Stimulated activated CD4-positive, alpha-beta T cell treated with anti-CD3 and anti-CD28 coated beads, Interleukin-15, amount 100 ng/mL, for 1 hour (primary cell): ENCODE measurements around the gene RAB18.
A peak's percentile ranks its signal among the peaks of the same experiment; 100 is the strongest.
"Not testable (repeated sequence)": the region's sequence is repeated elsewhere in the genome, so short reads cannot be mapped to it uniquely, and the experiment has no call there.

Source experiments
- DNase-seq, 2 donors: peaks; one replicate each; pipeline ENCODE4 v3.0.0-alpha.2; 2020; ENCODE audit warnings: low read depth in 1 of 2, low spot score in 1 of 2

The RAB18 gene

DNA sequence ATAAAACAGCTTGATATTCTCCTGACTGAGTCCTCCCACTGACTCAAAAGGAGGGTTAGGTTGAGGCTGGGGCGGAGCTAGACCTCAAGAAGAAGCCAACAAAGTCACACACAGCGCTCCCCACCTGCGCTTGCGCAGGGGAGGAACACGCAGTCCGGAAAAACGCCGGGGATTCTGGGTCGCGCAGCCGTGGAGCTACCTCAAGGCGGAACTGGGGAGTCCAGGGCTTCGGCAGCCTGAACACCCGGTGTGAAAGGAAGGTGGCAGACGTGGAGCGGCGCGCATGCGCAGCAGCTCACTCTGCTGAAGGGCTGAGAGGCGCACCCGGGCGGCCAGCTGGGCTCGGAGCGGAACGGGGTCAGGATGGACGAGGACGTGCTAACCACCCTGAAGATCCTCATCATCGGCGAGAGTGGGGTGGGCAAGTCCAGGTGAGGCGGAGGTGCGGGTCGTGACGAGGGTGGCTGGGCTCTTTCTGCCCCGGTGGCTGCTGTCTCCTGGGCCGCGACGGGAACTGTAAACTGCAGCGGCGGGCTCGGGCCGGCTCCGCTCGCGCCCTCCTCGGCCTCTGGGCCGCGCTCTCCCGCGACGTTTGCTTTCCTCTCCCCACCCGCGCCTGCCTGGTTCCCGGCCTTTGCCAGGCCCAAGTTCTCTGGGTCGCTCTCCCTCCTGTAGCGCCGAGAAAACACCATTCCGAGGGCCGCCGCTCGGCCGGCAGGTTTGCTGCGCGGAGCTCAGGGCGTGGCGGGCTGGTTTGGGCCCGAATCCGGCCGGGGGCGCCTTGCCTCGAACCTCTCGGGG is at the start of gene RAB18:
Gene RAB18, plus strand, starts transcription at position 298 of the 801 bp plus-strand sequence. Its CDS starts 66 bp downstream, at position 364.
- DNase-seq, result peak; percentile 95 to 97

DNA sequence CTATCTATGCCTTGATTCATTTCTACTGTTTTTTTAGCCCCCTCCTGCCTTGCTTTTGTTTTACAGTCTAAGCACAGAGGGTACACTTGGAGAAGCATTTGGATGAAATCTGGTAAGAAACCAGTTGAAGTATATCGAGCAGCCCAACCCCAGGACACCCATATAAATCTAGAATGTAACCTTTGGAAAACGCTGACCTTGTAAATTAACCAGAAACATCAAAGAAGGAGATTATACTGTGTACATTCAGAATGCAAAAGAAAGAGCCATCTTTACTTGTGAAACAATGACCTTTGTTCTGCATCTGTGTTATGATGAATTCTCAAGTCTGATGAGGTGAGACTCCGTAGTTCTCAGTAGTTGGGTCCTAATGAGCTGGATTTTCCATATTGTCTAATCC is 49.3 kb upstream of the RAB18 start:
- no peak for DNase-seq

DNA sequence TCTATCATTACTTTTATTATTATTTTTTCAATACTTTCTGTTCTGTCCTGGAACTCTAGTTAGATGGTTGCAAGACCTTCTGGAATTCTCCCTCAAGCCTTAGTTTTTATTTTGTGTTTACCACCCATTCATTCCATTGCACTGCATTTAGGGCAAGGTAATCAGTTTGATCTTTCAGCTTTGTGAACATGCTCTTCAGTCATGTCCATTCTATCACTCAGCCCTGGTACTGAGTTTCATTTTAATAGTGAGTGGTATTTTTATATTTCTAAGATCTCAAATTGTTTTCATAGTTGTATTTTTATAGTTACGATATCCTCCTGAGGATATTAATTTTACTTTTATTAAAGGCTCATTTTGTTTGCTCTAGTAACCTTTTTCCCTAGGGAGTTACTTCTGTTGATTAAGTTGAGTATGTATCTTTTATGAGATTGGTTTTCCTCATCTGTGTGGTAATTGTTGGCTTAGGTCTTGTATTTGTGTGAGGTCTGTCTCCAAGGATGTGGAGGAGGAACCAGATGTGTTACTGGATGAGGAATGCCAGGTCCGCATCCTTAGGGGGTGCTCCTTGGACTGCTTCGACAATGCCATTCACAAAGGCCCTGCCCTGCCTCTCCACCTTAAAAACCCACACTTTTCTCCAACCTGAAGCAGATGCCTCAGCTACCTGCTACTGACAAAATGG is 46.7 kb upstream of the RAB18 start:
- no peak for DNase-seq

DNA sequence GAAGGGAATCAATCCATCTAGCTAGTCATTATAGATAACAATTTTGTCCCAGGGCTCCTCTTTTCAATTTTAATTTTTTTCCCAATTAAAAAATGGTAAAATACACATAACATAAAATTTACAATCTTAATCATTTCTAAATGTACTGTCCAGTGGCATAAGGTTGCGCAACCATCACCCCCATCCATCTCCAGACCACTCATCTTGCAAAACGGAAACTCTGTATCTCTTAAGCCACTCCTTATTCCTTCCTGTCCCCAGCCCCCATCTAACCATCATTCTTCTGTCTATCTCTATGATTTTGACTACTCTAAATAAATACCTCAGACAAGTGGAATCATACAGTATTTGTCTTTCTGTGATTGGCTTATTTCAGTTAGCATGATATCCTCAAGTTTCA is 46.1 kb upstream of the RAB18 start:
- DNase-seq, result no peak

DNA sequence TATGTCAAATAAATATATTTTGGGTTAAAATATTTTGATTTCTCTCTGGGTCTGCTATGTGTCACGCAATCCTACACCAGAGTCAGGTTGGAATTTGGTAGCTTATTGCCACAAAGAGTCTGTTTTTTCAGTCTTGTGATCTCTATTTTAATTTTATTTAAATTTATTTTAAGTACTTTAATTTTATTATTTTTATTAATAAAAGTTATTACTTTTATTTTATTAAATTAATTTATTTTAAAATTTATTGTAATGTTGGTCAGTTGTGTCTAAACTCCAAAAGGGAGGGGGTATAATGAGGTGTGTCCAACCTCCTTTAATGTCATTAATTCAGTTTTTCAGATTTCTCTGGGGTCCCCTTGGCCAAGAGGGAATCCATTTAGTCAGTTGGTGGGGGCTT is 42.8 kb upstream of the RAB18 start:
- no peak for DNase-seq

DNA sequence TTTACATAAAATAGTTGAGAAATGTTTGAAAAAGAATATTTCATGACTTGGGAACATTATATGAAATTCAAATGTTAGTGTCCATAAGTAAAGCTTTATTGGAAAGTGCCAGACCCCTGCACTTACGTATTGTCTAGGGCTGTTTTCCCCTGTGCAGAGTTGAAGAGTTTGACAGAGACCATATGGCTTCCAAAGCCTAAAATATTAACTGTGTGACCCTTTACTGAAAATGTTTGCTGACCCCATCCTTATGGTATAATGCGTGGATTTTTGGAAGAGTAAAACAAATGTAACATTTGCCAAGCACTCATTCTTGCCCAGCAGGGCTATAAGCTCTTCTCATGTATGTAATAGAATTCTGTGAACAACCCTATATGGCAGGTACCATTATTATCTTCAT is 40.1 kb upstream of the RAB18 start:
- no peak for DNase-seq

DNA sequence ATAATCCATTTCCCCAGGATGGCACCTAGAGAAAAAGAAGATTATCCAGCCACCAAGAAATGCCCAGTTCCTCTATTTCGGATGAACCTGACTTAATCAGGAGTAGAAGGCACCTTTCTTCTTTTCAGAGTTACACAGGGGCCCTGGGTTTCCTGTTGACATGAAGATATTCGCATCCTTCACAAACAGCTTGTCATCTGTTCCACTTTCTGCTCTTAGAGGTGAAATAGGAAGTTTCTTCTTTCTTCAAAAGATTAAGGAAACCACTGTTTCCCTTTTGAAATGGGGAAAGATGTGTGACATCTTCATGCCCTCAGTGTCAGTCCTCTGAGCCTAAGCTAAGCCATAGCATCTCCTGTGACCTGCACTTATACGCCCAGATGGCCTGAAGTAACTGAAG is 39.1 kb upstream of the RAB18 start:
- no peak for DNase-seq

DNA sequence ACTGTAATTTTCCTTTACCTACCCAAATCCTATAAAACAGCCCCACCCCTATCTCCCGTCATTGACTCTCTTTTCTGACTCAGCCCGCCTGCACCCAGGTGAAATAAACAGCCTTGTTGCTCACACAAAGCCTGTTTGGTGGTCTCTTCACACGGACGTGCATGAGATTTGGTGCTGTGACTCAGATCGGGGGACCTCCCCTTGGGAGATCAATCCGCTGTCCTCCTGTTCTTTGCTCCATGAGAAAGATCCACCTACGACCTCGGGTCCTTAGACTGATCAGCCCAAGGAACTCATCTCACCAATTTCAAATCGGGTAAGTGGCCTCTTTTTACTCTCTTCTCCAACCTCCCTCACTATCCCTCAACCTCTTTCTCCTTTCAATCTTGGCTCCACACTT is 38.5 kb upstream of the RAB18 start:
- not testable (repeated sequence) for DNase-seq

DNA sequence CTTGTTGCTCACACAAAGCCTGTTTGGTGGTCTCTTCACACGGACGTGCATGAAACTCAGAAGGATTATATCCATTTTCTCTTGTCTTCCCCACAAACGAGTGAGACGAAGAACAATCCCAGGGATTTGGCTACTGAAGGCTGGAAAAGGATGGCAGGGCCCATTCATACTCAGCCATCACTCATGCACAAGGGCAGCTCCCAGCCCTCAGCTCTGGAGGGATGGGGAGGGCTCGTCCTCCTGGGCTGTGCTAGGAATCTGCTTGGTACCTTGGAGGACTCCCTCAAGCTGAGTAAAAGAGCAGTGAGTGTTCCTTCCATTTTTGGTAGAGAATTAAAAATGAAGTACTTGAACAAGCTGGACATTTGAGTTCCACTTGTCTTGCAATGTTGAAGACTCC is 33.2 kb upstream of the RAB18 start:
- DNase-seq, result no peak

DNA sequence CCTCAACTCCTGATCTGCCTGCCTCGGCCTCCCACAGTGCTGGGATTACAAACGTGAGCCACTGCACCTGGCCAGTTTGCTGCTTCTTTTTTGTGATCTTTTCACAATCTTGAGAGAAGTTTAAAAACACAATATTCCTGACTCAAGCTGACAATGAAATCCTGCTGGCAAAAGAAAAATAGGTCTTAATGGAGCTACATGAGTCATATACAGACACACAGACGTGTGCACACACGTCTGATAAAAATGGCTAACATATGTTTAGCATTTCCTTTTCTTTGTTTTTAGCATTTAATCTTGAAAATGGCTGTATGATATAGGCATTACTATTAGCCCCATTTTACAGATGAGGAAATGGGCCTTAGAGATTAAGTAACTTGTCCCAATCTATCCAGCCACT is 29.4 kb upstream of the RAB18 start:
- no peak for DNase-seq

DNA sequence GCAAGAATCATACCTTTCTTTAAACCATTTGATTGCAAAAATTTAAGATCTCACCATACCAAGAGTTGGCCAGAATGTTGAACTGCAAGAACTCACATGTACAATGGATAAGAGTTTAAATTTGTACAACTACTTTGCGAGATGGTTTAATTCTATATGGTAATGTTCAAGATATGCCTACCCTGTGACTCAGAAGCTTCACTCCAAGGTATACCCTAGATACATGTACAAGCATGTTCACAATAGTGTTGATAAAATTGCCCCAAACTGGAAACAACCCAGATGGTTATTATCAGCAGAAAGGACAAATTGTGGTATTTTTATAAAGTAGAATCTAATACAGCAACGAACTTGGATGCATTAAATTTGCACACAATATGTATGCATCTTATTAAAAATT is 25.1 kb upstream of the RAB18 start:
- no peak for DNase-seq

DNA sequence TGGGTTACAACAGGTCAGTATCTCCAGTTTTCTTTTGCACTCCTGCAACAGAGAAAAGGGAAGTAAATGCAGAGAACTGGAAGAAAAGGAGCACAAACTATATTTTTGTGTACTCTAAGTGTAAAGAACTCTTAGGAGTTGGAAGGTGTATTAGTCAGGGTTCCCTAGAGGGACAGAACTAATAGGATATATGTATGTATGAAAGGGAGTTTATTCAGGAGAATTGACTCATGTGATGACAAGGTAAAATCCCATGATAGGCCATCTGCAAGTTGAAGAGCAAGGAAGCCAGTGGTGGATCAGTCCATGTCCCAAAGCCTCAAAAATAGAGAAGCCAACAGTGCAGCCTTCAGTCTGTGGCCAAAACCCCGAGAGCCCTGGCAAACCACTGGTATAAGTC is 22.6 kb upstream of the RAB18 start:
- DNase-seq, result no peak

DNA sequence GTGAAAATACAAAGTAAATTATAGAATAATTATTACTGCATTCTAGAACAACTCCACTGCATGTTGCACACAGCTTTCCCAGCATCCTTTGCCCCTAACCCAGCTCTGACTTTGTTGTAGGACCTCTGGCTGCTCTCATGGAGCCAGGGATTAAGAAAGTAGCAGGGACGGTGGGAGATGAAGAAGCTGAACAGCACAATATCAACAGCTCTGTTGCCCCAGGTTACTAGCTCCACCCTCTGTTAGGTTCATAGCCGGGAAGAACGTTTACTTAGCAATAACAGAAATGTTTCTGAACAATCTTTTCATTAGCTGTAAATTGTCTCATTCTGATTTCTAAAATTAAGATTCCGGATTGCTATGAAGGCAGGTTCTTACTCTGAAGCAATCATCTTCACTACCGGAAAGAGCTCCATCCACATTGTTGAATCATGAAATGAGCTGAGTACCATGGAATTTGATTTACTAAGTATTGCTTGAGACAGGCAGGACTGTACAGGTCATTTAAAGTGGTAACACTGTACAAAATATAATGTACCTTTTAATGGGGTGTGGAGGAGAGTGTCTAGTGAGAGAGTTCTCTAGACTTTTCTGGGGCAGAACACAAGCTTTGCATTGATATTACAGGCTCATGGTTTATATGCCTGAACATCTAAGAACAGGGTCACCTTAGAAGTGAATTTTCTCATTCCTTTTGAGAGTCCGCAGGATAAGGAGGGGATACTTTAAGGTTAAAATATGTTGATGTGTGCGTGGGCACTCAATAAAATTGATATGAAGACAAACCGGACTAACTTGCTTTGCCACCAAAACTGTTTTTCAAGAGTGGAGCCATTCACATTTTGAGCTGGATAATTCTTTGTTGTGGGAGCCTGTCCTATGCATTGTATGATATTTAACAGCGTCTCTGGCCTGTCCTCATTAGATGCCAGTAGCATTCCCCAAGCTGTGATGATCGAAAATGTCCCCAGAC is 20.8 kb upstream of the RAB18 start:
- no peak for DNase-seq

DNA sequence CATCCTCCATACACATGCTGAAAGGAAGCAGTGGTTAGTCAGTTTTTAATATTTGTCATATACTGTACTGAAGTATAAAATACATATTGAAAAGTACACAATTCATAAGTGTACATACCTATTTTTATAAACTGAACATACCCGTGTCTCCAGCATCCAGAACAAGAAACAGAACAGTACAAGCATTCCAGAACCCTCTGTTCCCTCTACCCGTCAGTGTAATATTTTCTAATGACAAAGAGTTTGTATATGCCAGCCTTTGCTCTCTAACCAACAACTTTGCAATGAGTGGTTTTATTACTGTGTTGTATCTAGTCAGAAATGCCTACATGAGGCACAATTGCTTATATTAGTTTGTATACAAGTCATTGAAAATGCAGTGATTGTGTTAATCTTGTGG is 18.7 kb upstream of the RAB18 start:
- DNase-seq, result no peak

DNA sequence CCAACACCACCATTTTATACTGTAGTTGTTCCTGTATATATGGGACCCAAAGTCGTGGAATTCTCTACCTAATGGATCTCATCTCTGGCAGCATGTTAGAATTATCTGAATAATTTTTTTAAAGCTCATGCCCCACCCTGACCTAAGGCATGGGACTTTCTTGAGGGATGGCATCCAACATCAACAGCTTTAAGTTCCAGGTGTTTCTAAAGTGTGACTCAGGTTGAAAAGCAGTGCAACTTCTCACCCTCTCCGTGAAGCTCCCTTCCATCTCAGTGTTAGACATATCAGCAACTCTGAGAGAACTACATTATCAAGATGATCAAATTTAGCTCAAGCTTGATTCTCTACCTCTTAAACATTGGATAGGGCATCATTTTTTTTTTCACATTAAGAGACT is 18.1 kb upstream of the RAB18 start:
- DNase-seq, result no peak

DNA sequence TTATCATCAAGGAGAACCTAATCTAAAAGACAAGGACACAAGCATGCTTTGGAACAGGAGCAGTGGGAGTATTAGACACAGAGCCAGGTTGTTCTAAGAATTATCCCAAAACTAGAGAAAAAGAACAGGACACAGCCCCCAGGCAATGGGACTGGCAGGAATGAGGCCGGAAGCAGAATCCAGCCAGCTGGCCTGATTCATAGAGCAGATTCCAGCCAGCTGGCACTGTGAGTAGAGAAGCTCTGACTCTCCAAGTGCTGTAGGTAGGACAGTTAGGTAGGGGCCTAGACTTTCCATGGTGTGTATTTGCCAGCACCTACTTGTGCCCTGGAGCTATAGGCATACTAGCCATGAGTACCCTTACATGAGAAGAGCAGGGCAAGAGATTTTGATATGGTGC is 13.3 kb upstream of the RAB18 start:
- DNase-seq, result no peak

DNA sequence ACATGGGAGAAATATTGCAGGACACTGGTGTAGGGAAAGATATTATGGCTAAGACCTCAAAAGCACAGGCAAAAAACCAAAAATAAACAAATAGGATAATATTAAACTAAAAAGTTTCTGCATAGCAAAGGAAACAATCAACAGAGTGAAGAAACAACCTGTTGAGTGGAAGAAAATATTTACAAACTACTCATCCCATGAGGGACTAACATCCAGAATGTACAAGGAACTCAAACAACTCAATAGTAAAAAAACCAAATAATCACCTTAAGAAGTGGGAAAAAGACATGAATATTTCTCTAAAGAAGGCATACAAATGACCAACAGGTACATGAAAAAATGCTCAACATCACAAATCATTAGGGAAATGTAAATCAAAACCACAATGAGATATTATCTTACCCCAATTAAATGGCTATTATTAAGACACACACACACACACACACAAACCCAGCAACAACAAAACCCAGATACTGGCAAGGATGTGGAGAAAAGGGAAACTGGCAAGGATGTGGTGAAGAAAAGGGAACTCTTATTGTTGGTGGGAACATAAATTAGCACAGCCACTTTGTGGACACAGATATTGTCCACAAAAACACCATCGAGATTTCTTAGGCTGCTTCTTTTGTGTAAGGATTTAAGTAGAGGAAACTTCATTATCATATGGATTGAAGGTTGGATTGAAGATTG is 9.8 kb upstream of the RAB18 start:
- DNase-seq, result no peak

DNA sequence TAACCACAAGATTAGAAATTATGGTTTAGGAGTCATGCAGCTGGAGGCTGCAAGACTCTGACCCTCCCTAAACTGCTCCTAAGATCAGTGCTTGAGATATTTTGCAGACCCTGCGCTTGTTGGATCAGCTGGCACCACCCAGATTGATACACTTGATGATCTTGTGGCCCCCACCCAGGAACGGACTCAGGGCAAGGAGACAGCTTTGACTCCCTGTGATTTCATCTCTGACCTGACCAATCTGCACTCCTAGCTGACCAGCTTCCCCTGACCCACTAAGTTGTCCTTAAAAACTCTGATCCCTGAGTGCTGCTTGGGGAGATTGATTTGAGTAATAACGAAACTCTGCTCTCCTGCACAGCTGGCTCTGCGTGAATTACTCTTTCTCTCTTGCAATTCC is 8.0 kb upstream of the RAB18 start:
- no peak for DNase-seq

DNA sequence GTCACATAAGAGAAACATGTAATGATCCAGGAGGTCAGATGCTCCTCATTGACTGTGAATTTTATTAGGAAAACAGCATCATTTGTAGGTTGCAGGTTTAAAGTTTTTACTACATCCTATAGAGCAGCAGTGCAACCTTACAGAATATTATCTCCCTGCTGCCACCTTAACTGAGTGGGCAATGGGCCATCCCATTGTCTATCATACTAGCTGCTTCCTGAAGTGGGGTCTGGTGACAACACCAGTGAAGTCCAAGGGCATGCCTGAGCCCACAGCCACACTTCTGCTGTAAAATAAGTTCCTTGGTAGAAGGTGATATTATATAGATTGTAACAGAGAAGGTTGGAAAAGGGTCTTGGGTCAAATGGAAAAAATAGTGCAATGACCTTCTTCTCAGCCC is 4.0 kb upstream of the RAB18 start:
- no peak for DNase-seq

DNA sequence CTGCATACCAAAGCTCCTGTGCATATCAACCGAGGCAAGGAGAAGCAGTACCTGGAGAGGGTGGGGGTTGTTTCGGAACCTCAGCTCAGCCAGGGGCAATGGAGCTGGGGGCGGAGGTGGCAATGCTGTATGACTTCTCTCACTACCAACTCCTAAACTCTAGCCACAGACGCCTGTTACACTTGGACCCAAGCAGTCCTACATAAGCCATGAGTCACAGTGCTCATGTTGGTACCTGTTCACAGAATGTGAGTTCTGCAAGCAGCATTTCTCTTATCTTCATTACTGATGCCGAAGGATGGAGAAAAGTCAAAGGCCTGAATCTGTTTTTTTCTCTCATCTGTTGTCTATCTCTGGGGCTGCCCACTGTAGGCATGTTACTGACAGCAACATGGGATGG is 3.2 kb upstream of the RAB18 start:
- DNase-seq, result no peak

DNA sequence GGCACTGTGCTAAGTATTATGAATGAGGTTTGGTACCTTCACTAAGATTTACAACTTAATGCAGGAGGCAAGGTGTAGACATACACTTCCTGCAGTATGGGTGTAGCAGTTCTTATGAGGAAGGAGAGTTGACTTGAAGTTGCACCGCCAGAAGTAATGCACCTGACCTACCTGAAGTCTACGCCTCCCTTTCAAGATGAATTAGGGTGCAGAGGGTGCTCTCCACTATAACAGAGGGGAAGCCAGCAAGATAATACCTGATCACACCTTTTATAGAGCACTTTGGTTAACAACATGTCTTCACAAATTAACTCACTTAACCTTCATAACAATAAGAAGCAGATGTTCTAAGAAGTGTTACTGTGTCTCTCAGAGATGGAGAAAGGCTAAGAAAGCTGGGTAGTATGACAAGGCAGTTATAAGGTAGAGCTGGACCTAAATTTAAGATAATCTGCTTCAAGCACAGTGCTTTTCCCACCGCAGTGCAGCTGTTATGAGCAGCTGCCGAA is 552 bp upstream of the RAB18 start:
- no peak for DNase-seq
